ENCODE results near the gene HDAC4. TPM values are rescaled to one million over a fixed set of nuclear protein-coding genes. Genes with fewer than 3 reads are reported as not detected.

The HDAC4 gene
- total RNA-seq, 4 donors from 2014 or later = 68.0 to 123 (median 86.5) TPM

GRCh38 chr2:239109041-239109927, 291.5 kb downstream of the HDAC4 start:
- DNase-seq (ENCODE audit: low spot score in 2 of 2) = no peak
- Histone ChIP-seq H3K36me3 (peaks cover 0 to 78% (median 11%) of the 10 kb centered on the region in 3 donors), H3K9me3 (no peaks in the 10 kb centered on the region), H3K4me3 (no peak overlapping the region), H3K27me3 (no peaks in the 10 kb centered on the region), H3K4me1 (peaks cover 0 to 55% (median 23%) of the 10 kb centered on the region in 4 donors), H3K27ac (peak overlapping the region in 3 of 4 donors; percentile 70 to 93 (median 90))
- no peak for TF ChIP-seq CTCF (IDR thresholded peaks at IDR 0.05)
- no peak for TF ChIP-seq POLR2A (IDR thresholded peaks at IDR 0.05)
- TF ChIP-seq EP300 (IDR thresholded peaks at IDR 0.05) = no peak
- WGBS, 2 donors = 88 to 89% methylated on average over 18 to 19 of the region's 19 CpGs

DNA sequence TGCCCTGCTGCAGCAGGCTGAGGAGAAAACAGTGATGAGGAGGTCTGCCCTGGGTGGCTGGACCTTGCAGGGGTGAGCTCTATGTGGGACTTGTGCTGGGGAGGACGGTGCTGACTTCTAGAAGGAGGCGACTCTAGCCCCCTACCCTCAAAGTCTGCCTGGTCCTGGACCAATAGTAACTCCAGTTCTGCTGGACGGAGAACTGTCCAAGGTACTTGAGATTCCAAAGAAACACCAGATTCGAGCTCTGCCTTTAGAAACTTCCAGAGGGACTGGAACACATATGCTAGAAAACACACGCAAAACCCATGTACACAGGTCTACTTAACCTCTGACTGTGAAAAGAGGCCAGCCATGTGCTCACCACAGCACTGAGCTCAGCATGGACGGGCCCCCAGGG, 292.4 kb downstream of the HDAC4 start:
- H3K36me3 ChIP-seq = peaks cover 0 to 86% (median 11%) of the 10 kb centered on the region in 3 donors
- H3K27ac ChIP-seq = peak overlapping the region in 1 of 4 donors; percentile 93
- 63 to 69% methylated on average over 6 of the region's 6 CpGs for WGBS, 2 donors

DNA sequence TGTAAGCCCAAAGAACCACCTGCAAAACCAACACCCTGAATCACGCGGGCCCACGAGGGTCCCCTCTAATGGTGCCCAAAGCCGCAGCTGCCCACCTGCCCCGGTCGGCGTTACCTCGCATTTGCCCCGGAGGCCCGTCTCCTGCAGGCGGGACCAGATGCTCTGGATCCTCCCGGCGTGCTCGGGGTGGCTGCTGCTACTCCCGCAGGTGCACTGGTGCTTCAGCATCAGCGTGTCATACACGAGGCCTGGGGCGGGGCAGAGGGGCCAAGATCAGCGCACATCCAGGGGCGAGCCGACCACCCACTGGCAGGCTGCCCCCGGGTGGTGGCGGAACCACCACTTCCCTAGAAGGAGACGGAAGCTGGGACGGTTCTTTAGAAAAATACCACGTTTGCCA, 292.9 kb downstream of the HDAC4 start:
- WGBS, 2 donors = 74 to 88% methylated on average over 10 to 24 of the region's 26 CpGs

More for the DNA sequence above, 292.4 kb downstream of the HDAC4 start:
- Histone ChIP-seq H3K4me1 (peaks cover 0 to 47% (median 16%) of the 10 kb centered on the region in 4 donors), H3K4me3 (no peak overlapping the region), H3K9me3 (no peaks in the 10 kb centered on the region), H3K27me3 (no peaks in the 10 kb centered on the region)
- DNase-seq (ENCODE audit: low spot score in 2 of 2) = no peak
- TF ChIP-seq EP300 (IDR thresholded peaks at IDR 0.05) (no peak), POLR2A (IDR thresholded peaks at IDR 0.05) (no peak), CTCF (IDR thresholded peaks at IDR 0.05) (no peak)

GRCh38 chr2:239106966-239107365, 293.9 kb downstream of the HDAC4 start:
- TF ChIP-seq POLR2A (IDR thresholded peaks at IDR 0.05) (no peak), CTCF (IDR thresholded peaks at IDR 0.05) (no peak), EP300 (IDR thresholded peaks at IDR 0.05) (no peak)
- 89 to 93% methylated on average over 8 to 9 of the region's 9 CpGs for WGBS, 2 donors
- DNase-seq (ENCODE audit: low spot score in 2 of 2) = no peak
- Histone ChIP-seq H3K36me3 (peaks cover 0 to 94% (median 11%) of the 10 kb centered on the region in 3 donors), H3K4me1 (peaks cover 0 to 32% (median 8%) of the 10 kb centered on the region in 4 donors), H3K9me3 (no peaks in the 10 kb centered on the region), H3K4me3 (no peak overlapping the region), H3K27me3 (no peaks in the 10 kb centered on the region), H3K27ac (peak overlapping the region in 1 of 4 donors; percentile 59)

More for the DNA sequence above, 292.9 kb downstream of the HDAC4 start:
- no peak for TF ChIP-seq EP300 (IDR thresholded peaks at IDR 0.05)
- TF ChIP-seq POLR2A (IDR thresholded peaks at IDR 0.05) = no peak
- no peak for DNase-seq (ENCODE audit: low spot score in 2 of 2)
- H3K36me3 ChIP-seq = peaks cover 0 to 91% (median 11%) of the 10 kb centered on the region in 3 donors
- peak overlapping the region in 1 of 4 donors; percentile 93 for H3K27ac ChIP-seq
- no peaks in the 10 kb centered on the region for H3K9me3 ChIP-seq
- no peak overlapping the region for H3K4me3 ChIP-seq
- no peaks in the 10 kb centered on the region for H3K27me3 ChIP-seq
- H3K4me1 ChIP-seq = peaks cover 0 to 42% (median 13%) of the 10 kb centered on the region in 4 donors

GRCh38 chr2:239106314-239106908, 294.4 kb downstream of the HDAC4 start:
- H3K36me3 ChIP-seq = peaks cover 3 to 94% (median 11%) of the 10 kb centered on the region in 3 donors
- 56 to 66% methylated on average over 11 of the region's 11 CpGs for WGBS, 2 donors
- no peaks in the 10 kb centered on the region for H3K9me3 ChIP-seq
- TF ChIP-seq CTCF (IDR thresholded peaks at IDR 0.05) = peak; percentile 37 to 71 (median 43)
- no peak for TF ChIP-seq EP300 (IDR thresholded peaks at IDR 0.05)
- TF ChIP-seq POLR2A (IDR thresholded peaks at IDR 0.05) = no peak
- H3K27ac ChIP-seq = peak overlapping the region in 1 of 4 donors; percentile 59
- peaks cover 0 to 26% (median 5%) of the 10 kb centered on the region in 4 donors for H3K4me1 ChIP-seq
- no peaks in the 10 kb centered on the region for H3K27me3 ChIP-seq
- no peak overlapping the region for H3K4me3 ChIP-seq
- DNase-seq (ENCODE audit: low spot score in 2 of 2) = peak in 1 of 2 donors; percentile 35

Measured in tibial nerve (tissue), 4 donors.